Stimulated activated CD4-positive, alpha-beta T cell treated with anti-CD3 and anti-CD28 coated beads, TNF-alpha, amount 100 ng/mL, for 4 hours (primary cell): ENCODE results near the gene GSTM4.

Experiments
- DNase-seq, 3 experiments: peaks; one replicate each; pipeline ENCODE4 v3.0.0-alpha.2; 2020; ENCODE audit warnings: low read depth in 3 of 3

Gene GSTM4

DNA sequence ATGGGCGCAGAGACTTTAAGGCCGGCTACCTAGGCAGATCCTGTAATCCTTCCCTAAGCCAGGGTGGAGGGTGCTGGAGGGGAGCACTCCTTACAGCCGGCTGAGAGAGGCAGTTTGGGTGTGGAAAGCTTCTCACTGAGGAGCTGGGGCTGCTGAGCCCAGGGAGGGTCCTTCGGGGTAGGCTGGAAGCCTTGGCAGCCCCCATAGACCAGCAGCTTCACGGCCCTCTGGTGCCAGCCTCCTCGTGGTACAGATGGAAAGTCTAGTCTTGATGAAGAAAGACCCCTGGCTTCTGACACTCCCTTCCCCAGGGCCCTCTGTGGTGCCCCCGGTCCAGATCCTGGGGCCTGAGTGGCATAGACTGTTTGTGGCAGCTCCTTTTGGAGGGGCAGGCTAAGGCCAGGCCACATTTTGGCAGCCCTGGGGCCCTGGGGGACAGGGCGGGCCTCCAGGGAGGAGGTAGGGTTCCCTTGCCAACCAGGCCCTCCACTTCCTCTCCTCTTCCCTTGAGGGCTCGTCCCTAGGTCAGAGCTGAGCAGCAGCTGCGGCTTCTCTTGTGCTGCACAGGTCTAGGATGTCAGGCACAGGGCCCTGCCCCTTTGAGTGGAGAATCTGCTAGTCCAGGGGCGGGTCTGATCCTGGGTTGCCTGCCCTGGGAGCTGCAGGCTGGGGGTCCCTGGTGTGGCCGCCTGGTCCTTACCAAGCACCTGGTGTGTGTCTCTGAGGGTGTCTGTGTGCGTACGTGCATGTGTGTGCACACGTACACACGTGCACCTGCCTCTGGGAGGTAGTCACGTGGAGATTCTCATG, 31.5 kb upstream of the GSTM4 start:
- no peak for DNase-seq

DNA sequence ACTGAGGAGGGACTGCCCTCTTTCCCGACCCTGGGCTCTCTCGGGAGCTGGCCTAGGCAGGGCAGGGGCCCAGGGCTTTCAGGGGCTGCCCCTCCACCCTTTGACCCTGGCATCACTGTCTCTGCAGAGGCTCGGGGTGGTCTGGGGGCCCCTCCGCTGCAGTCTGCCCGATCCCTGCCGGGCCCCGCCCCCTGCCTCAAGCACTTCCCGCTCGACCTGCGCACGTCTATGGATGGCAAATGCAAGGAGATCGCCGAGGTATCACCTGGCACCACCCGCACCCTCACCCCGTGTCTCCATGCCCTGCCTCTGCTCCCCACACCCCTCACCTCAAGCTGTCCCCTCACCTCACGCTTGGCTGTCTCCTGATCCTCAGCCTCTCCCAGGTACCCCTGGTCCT, 30.7 kb upstream of the GSTM4 start:
- no peak for DNase-seq

DNA sequence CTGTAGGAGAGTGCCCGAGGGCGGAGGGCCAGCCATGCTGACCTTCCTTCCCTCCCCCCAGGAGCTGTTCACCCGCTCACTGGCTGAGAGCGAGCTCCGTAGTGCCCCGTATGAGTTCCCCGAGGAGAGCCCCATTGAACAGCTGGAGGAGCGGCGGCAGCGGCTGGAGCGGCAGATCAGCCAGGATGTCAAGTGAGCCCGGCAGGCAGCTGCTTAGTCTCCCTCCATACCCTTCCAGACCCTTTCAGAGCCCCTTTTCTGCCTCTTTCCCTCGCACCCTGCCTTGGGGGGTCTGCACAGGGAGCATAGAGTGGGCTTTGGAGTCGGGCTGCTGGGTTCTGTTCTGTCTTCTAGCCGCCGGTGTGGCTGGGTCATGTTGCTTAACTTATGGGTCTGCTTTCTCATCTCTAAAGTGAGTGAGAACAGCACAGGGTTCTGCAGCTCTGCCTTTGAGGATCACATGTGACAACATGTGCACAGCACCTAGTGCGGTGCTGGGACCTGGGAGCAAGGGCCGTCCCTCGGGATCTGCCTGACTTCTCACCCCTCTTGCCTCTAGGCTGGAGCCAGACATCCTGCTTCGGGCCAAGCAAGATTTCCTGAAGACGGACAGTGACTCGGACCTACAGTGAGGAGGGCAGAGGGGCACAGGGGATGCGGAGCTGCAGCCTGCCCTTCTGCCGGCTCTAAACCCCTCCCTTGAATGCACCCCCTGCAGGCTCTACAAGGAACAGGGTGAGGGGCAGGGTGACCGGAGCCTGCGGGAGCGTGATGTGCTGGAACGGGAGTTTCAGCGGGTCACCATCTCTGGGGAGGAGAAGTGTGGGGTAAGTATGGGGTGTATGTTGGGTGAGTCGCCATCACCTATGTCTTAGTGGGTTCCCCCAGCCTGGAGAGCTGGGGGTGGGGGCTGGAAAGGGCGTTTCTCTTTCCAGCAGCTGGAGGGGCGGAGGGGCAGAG, 30.0 kb upstream of the GSTM4 start:
- no peak for DNase-seq

DNA sequence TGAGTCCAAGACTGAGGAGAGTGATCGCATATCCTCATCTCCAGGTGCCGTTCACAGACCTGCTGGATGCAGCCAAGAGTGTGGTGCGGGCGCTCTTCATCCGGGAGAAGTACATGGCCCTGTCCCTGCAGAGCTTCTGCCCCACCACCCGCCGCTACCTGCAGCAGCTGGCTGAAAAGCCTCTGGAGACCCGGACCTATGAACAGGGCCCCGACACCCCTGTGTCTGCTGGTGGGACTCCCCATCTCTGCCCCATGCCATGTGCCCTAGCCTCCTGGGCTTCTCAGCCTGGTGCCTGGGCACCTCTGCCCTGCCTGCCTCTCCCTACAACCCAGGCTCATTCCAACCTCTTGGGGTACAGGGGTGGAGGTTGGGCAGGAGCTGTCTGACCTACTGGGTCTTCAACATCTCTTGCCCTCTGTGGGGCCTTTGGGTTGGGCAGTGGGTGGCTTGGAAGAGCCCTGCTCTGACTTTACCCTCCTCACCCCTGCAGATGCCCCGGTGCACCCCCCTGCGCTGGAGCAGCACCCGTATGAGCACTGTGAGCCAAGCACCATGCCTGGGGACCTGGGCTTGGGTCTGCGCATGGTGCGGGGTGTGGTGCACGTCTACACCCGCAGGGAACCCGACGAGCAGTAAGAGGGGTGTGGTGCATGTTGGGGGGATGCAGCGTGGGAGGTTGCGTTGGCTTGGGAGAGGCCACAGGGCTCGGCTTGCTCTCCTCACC, 29.1 kb upstream of the GSTM4 start:
- DNase-seq = no peak

DNA sequence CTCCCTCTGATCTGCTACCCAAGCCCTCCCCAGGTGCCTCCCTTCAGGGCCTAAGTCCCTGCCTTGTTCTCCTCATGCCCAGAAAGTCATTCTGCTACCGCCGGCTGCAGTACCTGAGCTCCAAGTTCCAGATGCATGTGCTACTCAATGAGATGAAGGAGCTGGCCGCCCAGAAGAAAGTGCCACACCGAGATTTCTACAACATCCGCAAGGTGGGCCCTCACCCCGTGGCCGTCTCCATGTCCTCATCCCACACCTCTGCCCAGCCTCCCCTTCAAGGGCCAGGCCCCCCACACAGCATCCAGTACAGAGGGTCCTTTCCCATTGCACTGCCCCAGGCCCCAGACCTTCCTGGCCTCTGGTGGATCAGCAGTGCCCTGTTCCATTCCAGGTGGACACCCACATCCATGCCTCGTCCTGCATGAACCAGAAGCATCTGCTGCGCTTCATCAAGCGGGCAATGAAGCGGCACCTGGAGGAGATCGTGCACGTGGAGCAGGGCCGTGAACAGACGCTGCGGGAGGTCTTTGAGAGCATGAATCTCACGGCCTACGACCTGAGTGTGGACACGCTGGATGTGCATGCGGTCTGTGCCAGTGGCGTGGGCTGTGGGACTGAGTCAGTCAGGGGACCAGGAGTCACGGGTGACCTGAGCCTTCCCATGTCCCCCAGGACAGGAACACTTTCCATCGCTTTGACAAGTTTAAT, 28.1 kb upstream of the GSTM4 start:
- no peak for DNase-seq

DNA sequence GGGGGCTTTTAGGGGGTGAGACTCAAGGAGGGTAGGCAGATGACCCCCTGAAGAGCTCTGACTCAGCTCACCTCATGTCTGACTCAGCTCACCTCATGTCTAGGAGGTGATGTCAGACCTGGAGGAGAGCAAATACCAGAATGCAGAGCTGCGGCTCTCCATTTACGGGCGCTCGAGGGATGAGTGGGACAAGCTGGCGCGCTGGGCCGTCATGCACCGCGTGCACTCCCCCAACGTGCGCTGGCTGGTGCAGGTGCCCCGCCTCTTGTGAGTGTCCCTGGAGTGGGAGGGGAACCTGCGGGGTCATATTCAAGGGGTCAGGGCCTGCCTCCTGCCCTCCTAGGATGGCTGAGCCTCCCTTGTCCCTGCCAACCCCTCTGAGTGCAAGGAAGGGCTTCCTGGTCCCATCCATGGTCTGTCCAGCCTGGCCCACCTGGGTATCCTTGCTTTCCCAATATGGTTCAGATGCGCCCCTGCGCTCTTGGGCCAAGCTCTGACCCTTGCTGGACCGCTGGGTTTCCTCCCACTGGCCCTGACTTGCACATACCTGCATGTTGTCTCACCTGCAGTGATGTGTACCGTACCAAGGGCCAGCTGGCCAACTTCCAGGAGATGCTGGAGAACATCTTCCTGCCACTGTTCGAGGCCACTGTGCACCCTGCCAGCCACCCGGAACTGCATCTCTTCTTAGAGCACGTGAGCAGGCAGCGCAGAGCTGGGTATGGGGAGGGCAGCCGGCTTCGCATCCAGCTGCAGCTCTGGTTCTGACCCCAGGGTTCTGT, 27.2 kb upstream of the GSTM4 start:
- DNase-seq = no peak

DNA sequence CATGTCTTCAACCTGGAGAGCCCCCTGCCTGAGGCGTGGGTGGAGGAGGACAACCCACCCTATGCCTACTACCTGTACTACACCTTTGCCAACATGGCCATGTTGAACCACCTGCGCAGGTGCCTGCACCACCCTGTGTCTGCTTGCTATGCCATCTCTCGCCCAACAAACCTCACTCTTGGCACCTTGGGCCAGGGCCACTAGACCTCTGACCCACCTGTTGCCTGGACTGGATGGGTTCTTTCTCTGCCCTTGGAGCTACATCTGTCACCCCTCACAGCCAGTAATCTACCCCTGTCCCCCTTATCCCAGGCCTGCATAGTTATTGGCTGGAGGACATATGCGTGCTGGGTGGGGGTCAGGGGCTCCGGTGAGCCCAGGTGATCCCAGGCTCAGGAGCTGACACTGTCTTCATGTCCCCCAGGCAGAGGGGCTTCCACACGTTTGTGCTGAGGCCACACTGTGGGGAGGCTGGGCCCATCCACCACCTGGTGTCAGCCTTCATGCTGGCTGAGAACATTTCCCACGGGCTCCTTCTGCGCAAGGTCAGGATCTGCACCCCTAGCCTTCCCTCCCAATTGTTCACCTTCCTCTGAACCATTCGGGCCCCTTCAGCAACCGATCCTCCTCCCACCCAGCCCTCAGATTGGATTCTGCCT, 26.4 kb upstream of the GSTM4 start:
- DNase-seq = no peak

DNA sequence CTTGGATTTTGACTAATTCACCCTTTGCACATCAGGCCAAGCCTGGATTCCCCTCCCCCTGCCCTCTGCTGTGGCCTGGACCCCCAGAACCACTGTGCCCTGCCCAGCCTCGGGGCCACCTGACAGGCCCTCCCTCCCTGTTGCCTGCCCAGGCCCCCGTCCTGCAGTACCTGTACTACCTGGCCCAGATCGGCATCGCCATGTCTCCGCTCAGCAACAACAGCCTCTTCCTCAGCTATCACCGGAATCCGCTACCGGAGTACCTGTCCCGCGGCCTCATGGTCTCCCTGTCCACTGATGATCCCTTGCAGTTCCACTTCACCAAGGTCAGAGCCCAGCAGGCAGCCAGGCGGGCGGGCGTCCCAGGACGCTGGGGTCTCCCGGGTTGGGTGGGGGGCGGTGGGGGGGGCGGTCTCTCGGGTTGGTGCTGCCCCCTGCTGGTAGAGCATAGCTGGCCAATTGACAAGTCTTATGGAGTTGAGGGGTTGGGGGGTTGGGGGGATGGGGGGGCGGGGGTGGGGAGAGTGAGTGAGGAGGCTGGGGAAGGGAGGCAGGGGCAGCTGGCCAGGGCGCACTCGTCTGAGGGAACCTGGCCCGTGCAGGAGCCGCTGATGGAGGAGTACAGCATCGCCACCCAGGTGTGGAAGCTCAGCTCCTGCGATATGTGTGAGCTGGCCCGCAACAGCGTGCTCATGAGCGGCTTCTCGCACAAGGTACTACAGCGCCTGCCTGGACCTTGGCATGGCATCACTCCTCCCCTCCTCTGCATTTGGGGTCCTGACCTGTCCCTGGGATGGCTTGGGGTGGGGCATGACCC, 25.6 kb upstream of the GSTM4 start:
- no peak for DNase-seq

DNA sequence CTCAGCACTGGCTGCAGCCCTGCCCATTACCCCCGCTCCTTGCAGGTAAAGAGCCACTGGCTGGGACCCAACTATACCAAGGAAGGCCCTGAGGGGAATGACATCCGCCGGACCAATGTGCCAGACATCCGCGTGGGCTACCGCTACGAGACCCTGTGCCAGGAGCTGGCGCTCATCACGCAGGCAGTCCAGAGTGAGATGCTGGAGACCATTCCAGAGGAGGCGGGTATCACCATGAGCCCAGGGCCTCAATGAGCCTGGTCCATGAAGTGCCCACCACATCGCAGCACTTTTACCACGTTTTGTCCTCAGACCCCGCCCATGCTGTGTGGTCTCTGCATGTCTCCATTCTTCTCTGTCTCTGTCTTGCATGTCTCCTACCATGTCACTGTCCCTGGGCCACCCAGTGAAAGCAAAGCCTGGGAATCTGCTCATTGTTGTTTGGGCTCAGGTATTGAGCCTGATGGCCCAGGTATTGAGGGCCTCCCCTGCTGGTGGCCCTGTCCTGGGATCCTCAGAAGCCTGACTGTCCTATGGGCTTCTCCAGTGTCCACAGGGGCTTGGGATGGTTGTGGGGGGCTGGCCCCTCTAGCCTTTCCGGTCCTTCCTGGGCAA, 24.9 kb upstream of the GSTM4 start:
- DNase-seq = no peak

DNA sequence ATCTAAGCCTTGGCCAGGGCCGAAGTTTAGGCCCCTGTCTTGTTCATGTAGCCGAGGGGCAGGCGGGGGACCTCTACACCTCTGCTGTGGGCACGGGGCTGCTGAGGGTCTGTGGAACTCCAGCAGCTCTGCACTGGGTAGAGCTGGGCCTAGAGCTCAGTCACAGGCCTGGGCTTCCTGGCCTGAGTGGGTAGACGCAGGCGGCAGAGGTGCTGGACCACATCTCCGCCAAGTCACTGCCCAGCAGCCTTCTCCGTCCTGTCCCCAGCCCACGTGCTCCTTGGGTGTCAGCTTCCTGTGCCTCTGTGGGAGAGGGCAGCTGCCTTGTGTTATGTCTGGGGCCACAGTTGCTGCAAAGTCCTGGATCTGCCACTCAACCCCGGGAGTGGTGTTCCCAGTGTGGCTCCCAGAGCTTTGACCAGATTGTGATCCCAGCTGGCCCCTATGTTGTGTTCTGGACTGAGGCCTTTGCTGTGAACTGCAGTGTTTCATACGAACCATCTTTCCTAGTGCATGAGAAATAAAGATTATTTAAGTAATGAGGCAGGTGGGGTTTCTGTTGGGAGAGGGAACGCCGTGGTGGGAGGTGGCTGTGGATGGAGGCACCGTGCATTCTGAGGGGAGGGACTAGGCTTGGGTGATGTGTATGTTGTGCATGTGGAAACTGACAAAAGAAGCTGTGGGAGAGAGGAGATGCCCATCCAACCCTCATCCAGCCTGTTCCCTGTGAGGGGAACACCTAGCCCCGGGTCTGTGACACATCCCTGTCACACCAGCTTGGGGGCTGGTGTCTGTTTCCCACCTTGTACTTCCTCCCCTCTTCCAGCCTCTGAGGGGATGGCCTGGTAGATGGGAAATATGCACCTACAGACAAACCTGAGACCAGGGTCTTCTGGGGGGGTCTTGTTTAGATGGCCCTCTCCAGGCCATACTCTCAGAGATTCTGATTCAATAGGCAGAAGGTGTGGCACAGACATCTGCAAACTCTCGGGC, 24.1 kb upstream of the GSTM4 start:
- no peak for DNase-seq

DNA sequence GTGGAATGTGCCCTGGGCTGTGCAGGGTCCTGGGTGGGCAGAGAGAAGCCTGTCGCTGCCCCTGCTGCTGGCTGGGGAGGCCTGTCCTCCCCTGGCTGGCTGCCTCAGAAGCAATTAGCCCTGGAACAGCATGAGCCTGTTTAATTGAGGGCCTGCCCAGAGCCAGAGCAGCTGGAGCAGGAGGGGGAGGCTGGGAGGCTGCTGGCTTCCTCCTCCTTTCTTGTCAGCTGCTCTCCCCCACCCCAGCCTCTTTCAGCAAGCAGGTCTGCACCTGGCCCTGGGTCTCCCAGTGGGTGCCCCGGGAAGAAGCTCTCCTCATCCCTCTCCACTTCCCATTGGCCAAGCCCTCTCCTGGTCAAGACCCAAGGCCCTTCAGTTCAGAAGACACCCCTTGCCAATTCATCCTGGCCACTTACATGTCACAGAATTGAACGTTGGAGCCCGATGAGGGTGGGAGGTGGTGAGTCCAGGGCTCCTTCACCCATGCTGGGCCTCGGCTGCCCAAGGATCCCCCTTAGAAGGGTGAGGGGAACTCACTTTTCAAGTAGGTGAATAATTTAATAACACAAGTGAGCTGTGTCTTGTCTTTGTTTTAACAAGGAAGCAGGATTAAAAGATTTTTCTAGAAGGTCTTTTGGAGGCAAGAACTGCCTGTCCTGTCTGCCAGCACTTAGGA, 23.1 kb upstream of the GSTM4 start:
- no peak for DNase-seq

DNA sequence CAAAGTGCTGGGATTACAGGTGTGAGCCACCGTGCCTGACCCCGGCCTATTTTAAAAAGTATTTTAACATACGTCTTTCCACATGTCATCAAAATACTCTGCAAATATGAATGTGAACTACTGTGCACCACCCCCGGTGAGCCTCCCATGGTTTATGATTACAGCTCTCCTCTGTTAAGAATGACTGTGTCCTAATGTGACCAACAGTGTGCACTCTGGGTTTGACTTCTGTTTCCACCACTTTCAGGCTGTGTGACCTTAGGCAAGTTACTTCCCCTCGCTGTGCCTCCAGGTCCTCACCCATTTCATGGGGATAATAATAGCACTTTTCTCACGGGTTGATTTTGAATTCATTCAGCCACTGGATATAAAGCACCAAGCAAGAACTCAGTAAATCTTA, 21.6 kb upstream of the GSTM4 start:
- DNase-seq = no peak

DNA sequence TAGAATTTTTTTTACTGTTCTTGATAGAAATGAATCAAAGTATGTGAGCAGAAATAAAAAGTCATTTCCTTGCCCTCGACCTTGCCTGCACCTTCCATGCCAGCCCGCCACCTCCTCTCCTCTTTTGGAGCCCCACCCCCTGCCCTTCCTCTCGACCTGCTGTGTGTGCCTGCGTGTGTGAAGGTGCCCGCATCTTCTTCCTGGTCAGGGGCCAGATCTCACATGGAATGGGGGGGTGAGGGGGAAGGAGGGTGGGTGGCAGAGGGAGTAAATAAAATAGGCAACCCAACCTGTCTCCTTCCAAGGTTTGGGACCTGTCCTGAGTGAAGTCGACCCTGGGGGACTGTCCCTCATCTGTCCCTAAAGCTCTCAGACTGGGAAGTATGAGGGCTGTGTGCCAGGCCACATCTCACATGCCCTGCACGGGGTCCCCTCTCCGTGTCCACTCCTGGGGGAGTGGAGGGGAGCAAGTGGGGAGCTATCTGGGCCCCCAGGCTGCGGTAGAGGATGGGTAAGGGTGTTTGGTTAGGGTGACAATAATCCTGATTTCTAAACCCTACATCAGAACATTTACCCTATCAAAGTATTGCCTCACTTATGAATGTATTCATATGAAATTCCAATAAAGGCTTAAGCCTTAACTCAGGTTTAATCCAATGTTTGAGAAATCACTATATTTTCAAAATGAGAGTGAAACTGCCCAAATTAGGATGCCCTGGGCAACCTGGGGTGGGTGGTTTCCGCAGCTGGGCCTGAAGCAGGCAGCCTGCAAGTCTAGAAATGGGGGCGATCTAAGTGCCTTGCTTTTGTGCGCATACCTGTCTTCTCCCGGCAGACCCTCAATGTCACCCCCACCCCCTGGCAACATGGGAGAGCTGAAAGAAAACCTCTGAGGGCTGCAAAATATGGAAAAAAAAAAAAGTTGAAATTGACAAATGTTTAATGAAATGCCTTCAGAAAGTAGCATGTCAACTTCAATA, 20.8 kb upstream of the GSTM4 start:
- no peak for DNase-seq

DNA sequence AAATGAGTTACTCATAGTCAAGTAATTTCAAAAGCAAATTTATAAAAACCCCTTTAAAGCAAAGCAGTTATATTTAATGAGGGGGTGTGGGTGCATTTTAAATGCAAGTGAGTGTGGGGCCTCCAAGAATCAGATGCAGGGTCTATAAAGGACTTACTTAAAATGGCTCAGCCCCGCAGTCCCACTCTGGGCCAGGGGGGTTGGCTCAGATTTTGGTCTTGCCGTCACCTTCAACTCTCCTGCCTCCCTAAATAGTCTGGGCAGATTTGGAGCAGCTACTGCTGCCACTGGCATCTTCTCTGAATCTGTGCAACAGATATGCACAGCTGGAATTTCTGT, 20.1 kb upstream of the GSTM4 start:
- no peak for DNase-seq

DNA sequence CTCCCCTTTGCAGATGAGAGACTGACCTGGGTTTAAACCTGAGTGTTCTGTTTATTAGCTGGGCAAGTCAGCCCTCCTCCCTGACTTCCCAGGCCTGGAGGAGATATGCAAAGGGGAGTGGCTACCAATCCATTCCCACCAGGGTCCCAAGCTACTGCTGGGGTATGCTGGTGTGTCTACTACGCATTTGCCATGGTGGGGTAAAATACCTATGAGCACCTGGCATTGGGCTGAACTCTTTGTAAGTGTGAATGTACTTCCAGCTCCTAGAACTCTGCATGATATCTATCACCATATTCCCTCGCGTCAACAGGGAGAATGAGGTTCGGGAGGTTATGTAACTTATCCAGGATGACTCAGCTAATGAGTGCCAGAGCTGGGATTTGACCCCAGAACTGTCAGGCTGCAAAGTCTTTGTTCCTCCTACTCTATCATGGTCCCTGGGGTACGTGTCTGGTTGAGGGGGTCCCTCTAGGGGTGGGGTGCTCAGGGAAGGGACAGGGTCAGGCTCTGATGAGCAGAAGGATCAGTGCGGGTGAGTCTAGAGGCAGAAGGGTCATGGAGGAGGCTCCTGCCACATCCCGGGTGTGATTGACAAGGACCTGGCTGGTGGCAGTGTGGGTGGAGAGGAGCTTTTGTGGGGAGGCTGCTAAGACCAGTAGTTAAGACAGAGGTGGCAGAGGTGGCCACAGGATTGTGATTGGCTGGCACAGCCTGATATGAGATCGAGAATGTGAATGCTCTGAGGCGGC, 19.5 kb upstream of the GSTM4 start:
- no peak for DNase-seq
